ENCODE data around the gene SLC23A3. TPM values are rescaled to one million over a fixed set of nuclear protein-coding genes. Genes with fewer than 3 reads are reported as not detected.

Gene SLC23A3
- total RNA-seq, 3 donors from 2014 or later, result 0.71 to 0.89 (median 0.84) TPM

GRCh38 chr2:219186754-219187456 is 17.1 kb upstream of the SLC23A3 start:
- H3K36me3 Mint-ChIP-seq (ENCODE audit: insufficient read depth), result peaks cover 12% of the 10 kb centered on the region
- H3K4me3 Mint-ChIP-seq, result no peak overlapping the region
- DNase-seq, result no peak
- H3K9me3 Mint-ChIP-seq, result no peaks in the 10 kb centered on the region
- peaks cover 13% of the 10 kb centered on the region for H3K4me1 Mint-ChIP-seq (ENCODE audit: low read depth)
- peak; percentile 55 to 89 for ATAC-seq
- no peaks in the 10 kb centered on the region for H3K27me3 Mint-ChIP-seq (ENCODE audit: low read depth)

GRCh38 chr2:219184121-219184520 is 14.3 kb upstream of the SLC23A3 start:
- no peak for ATAC-seq
- Mint-ChIP-seq H3K36me3 (ENCODE audit: insufficient read depth) (peaks cover 23% of the 10 kb centered on the region), H3K9me3 (no peaks in the 10 kb centered on the region), H3K4me1 (ENCODE audit: low read depth) (peaks cover 36% of the 10 kb centered on the region), H3K4me3 (no peak overlapping the region), H3K27me3 (ENCODE audit: low read depth) (no peaks in the 10 kb centered on the region)
- no peak for DNase-seq

GRCh38 chr2:219183151-219183772 is 13.4 kb upstream of the SLC23A3 start:
- Mint-ChIP-seq H3K9me3 (no peaks in the 10 kb centered on the region), H3K27me3 (ENCODE audit: low read depth) (no peaks in the 10 kb centered on the region), H3K4me3 (no peak overlapping the region), H3K36me3 (ENCODE audit: insufficient read depth) (peaks cover 23% of the 10 kb centered on the region), H3K4me1 (ENCODE audit: low read depth) (peaks cover 41% of the 10 kb centered on the region)
- DNase-seq (no peak), ATAC-seq (no peak)

GRCh38 chr2:219182331-219183150 is 12.7 kb upstream of the SLC23A3 start:
- Mint-ChIP-seq H3K4me1 (ENCODE audit: low read depth) (peaks cover 43% of the 10 kb centered on the region), H3K9me3 (no peaks in the 10 kb centered on the region), H3K4me3 (no peak overlapping the region), H3K27me3 (ENCODE audit: low read depth) (no peaks in the 10 kb centered on the region), H3K36me3 (ENCODE audit: insufficient read depth) (peaks cover 23% of the 10 kb centered on the region)
- ATAC-seq (no peak), DNase-seq (no peak)

- peaks cover 19% of the 10 kb centered on the region for H3K36me3 Mint-ChIP-seq (ENCODE audit: insufficient read depth)
- no peaks in the 10 kb centered on the region for H3K27me3 Mint-ChIP-seq (ENCODE audit: low read depth)
- H3K9me3 Mint-ChIP-seq, result no peaks in the 10 kb centered on the region
- DNase-seq (no peak), ATAC-seq (no peak)
- H3K4me3 Mint-ChIP-seq, result no peak overlapping the region
- peaks cover 41% of the 10 kb centered on the region for H3K4me1 Mint-ChIP-seq (ENCODE audit: low read depth)
Observed at GRCh38 chr2:219181531-219181930, 11.7 kb upstream of the SLC23A3 start.

- ATAC-seq, result no peak
- H3K4me3 Mint-ChIP-seq, result no peak overlapping the region
- no peaks in the 10 kb centered on the region for H3K27me3 Mint-ChIP-seq (ENCODE audit: low read depth)
- H3K4me1 Mint-ChIP-seq (ENCODE audit: low read depth), result peaks cover 43% of the 10 kb centered on the region
- H3K36me3 Mint-ChIP-seq (ENCODE audit: insufficient read depth), result peaks cover 19% of the 10 kb centered on the region
- no peaks in the 10 kb centered on the region for H3K9me3 Mint-ChIP-seq
- no peak for DNase-seq
Observed at GRCh38 chr2:219180961-219181360, 11.1 kb upstream of the SLC23A3 start.

- peak overlapping the region; percentile 84 for H3K4me3 Mint-ChIP-seq
- DNase-seq, result no peak
Observed at GRCh38 chr2:219179601-219180465, 10.0 kb upstream of the SLC23A3 start.

GRCh38 chr2:219178377-219179175 is 8.7 kb upstream of the SLC23A3 start:
- H3K36me3 Mint-ChIP-seq (ENCODE audit: insufficient read depth), result peaks cover 26% of the 10 kb centered on the region
- H3K27me3 Mint-ChIP-seq (ENCODE audit: low read depth), result no peaks in the 10 kb centered on the region
- ATAC-seq (peak; percentile 2 to 7), DNase-seq (peak; percentile 17)
- no peaks in the 10 kb centered on the region for H3K9me3 Mint-ChIP-seq
- H3K4me3 Mint-ChIP-seq, result peak overlapping the region; percentile 84
- peaks cover 65% of the 10 kb centered on the region for H3K4me1 Mint-ChIP-seq (ENCODE audit: low read depth)

More at GRCh38 chr2:219179601-219180465, 10.0 kb upstream of the SLC23A3 start:
- Mint-ChIP-seq H3K27me3 (ENCODE audit: low read depth) (no peaks in the 10 kb centered on the region), H3K4me1 (ENCODE audit: low read depth) (peaks cover 53% of the 10 kb centered on the region), H3K36me3 (ENCODE audit: insufficient read depth) (peaks cover 17% of the 10 kb centered on the region), H3K9me3 (no peaks in the 10 kb centered on the region)
- no peak for ATAC-seq

GRCh38 chr2:219177552-219178376 is 7.9 kb upstream of the SLC23A3 start, which contains the start of gene RETREG2:
RETREG2 (plus strand) TSS chr2:219178275; CDS start chr2:219178353, 78 bp downstream.
- ATAC-seq, result peak; percentile 53 to 56
- DNase-seq, result peak; percentile 69
- Mint-ChIP-seq H3K27me3 (ENCODE audit: low read depth) (no peaks in the 10 kb centered on the region), H3K4me3 (peak within 1 kb of the TSS; percentile 89), H3K4me1 (ENCODE audit: low read depth) (peaks cover 63% of the 10 kb centered on the region), H3K36me3 (ENCODE audit: insufficient read depth) (peaks cover 28% of the 10 kb centered on the region), H3K9me3 (no peaks in the 10 kb centered on the region)

GRCh38 chr2:219176818-219177551 is 7.2 kb upstream of the SLC23A3 start, which contains the start of gene CNPPD1:
CNPPD1 (minus strand) TSS chr2:219176925; CDS start chr2:219176828, 97 bp downstream.
- peak within 1 kb of the TSS; percentile 89 for H3K4me3 Mint-ChIP-seq
- peaks cover 61% of the 10 kb centered on the region for H3K4me1 Mint-ChIP-seq (ENCODE audit: low read depth)
- DNase-seq (peak; percentile 76), ATAC-seq (peak; percentile 81 to 82)
- H3K36me3 Mint-ChIP-seq (ENCODE audit: insufficient read depth), result peaks cover 28% of the 10 kb centered on the region
- H3K27me3 Mint-ChIP-seq (ENCODE audit: low read depth), result no peaks in the 10 kb centered on the region
- H3K9me3 Mint-ChIP-seq, result no peaks in the 10 kb centered on the region

GRCh38 chr2:219175928-219176817 is 6.3 kb upstream of the SLC23A3 start:
- Mint-ChIP-seq H3K9me3 (no peaks in the 10 kb centered on the region), H3K4me3 (peak overlapping the region; percentile 89), H3K4me1 (ENCODE audit: low read depth) (peaks cover 53% of the 10 kb centered on the region), H3K27me3 (ENCODE audit: low read depth) (no peaks in the 10 kb centered on the region), H3K36me3 (ENCODE audit: insufficient read depth) (peaks cover 26% of the 10 kb centered on the region)
- DNase-seq (no peak), ATAC-seq (peak; percentile 25 to 27)
